Subcutaneous abdominal adipose tissue (tissue), 5 donors: ENCODE data around the gene CDKN2B.

ENCODE experiments used
- H3K27ac ChIP-seq: one replicate; pipeline ENCODE4 v1.7.0; 2013; ENCODE audit warnings: low read depth, mild to moderate bottlenecking, inconsistent platforms, low read length, moderate library complexity
- H3K27me3 ChIP-seq, 5 donors: one replicate each; pipeline ENCODE4 v1.7.0; 2013; ENCODE audit warnings: low read length in 5 of 5, inconsistent platforms in 1 of 5; ENCODE audit not compliant: control insufficient read depth in 5 of 5, insufficient read depth in 4 of 5
- H3K36me3 ChIP-seq, 5 donors: one replicate each; pipeline ENCODE4 v1.7.0; 2013; ENCODE audit warnings: low read length in 5 of 5; ENCODE audit not compliant: control insufficient read depth in 5 of 5, insufficient read depth in 5 of 5
- H3K4me1 ChIP-seq, 5 donors: one replicate each; pipeline ENCODE4 v1.7.0; 2013; ENCODE audit warnings: low read length in 5 of 5, mild to moderate bottlenecking in 3 of 5, moderate library complexity in 1 of 5; ENCODE audit not compliant: control insufficient read depth in 5 of 5, insufficient read depth in 5 of 5
- H3K4me3 ChIP-seq, 5 donors: one replicate each; pipeline ENCODE4 v1.7.0; 2013; ENCODE audit warnings: low read length in 5 of 5, low read depth in 1 of 5
- H3K9ac ChIP-seq, 5 donors: one replicate each; pipeline ENCODE4 v1.7.0; 2013; ENCODE audit warnings: low read length in 5 of 5, mild to moderate bottlenecking in 4 of 5, moderate library complexity in 3 of 5
- H3K9me3 ChIP-seq, 5 donors: one replicate each; pipeline ENCODE4 v1.7.0; 2013; ENCODE audit warnings: low read length in 5 of 5; ENCODE audit not compliant: control insufficient read depth in 5 of 5
- donor health status: healthy.
- donor health status: healthy.
- donor health status: healthy.
- donor health status: healthy.
- donor health status: healthy.

The CDKN2B gene

DNA sequence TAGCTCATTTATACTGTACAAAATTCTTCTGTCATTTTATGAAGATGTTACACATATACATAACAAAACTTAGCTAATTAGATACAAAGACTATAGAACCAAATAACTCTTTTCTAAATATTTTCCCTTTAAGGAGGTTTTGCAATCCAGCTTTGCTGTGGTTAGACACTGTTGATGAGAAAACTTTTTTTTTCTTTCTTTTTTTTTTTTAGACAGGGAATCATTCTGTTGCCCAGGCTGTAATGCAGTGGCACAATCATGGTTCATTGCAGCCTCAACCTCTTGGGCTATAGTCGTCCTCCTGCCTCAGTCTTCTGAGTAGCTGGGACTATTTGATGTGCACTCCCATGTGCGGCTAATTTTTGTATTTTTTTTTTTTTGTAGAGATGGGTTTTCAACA, 38.5 kb upstream of the CDKN2B start:
- no peaks in the 10 kb centered on the region for H3K9me3 ChIP-seq
- H3K27me3 ChIP-seq = no peaks in the 10 kb centered on the region
- peaks cover 3 to 33% (median 13%) of the 10 kb centered on the region in 5 donors for H3K4me1 ChIP-seq
- H3K4me3 ChIP-seq = no peak overlapping the region
- no peaks in the 10 kb centered on the region for H3K36me3 ChIP-seq
- peak overlapping the region; percentile 44 for H3K27ac ChIP-seq
- no peak overlapping the region for H3K9ac ChIP-seq

DNA sequence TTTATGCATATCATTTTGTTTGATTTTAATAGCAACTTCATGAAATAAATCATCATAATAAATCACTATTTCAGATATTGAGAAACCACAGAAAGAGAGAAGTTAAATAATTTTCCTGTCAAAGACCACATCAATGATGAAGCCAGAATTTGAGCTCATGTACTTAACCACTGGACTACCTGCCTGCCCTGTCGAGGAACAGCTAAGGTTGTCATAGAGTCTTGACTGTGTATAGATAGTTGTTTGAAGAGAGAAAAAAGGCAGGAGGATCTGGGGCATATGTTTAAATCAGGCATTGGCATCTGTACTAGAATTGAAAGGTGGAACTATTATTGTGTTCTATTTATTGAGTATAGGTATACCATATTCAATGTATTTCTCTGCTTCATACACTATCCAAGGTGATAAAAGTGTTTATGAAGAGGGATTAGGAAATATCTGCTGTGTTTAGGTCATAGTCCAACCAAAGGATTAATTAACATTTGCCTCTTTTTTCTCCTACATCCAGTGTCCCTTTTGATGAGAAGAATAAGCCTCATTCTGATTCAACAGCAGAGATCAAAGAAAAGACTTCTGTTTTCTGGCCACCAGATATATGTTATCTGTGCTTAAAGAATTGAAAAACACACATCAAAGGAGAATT, 37.3 kb upstream of the CDKN2B start:
- no peaks in the 10 kb centered on the region for H3K36me3 ChIP-seq
- H3K27ac ChIP-seq = peak overlapping the region; percentile 44
- H3K27me3 ChIP-seq = no peaks in the 10 kb centered on the region
- peaks cover 3 to 40% (median 13%) of the 10 kb centered on the region in 5 donors for H3K4me1 ChIP-seq
- no peak overlapping the region for H3K4me3 ChIP-seq
- H3K9me3 ChIP-seq = no peaks in the 10 kb centered on the region
- H3K9ac ChIP-seq = no peak overlapping the region

DNA sequence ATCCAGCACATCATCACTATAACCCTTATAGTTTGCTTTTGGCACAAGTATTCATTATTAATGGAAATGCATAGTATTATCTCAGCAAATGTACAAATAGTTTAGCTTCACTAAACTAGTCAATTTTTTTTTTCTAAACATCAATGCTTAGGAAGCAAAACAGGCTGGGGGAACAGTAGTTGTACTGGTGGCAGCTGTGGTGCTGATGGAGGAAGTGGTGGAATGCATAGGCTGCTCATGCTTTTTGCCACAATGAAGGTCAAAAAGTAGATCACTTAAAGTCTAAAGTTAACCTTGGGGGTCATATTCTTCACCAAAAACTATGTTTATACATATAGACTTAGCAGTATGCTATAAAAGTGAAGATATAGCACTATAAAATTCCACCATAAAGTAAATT, 36.3 kb upstream of the CDKN2B start:
- H3K27ac ChIP-seq = peak overlapping the region; percentile 44
- H3K36me3 ChIP-seq = no peaks in the 10 kb centered on the region
- H3K4me1 ChIP-seq = peaks cover 0 to 48% (median 13%) of the 10 kb centered on the region in 5 donors
- no peaks in the 10 kb centered on the region for H3K27me3 ChIP-seq
- H3K9me3 ChIP-seq = no peaks in the 10 kb centered on the region
- H3K9ac ChIP-seq = peak overlapping the region in 1 of 5 donors; percentile 7
- no peak overlapping the region for H3K4me3 ChIP-seq

GRCh38 chr9:22044583-22044982, 35.5 kb upstream of the CDKN2B start:
- Histone ChIP-seq H3K36me3 (no peaks in the 10 kb centered on the region), H3K9me3 (no peaks in the 10 kb centered on the region), H3K4me1 (peaks cover 0 to 49% (median 14%) of the 10 kb centered on the region in 5 donors), H3K27ac (peak overlapping the region; percentile 44), H3K27me3 (no peaks in the 10 kb centered on the region), H3K4me3 (no peak overlapping the region), H3K9ac (no peak overlapping the region)

DNA sequence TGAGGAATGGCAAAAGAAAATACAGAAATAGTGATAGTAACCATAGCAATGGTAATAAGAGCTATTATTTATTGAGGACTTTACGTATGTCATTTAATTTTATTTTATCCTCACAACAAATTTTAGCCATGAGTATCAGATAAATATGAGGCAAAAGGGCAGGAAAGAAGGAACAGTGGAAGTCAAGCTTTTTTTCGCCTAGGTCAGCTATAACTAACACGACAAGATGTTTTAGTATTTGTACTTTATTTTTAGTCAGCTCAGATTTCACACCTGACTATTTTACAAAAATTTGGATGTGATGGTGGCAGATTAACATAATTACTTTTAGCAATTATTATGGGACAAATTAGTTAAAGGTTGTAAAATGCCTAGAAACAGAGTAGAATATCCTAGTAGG, 34.8 kb upstream of the CDKN2B start:
- no peaks in the 10 kb centered on the region for H3K27me3 ChIP-seq

GRCh38 chr9:22041775-22042174, 32.7 kb upstream of the CDKN2B start:
- H3K4me3 ChIP-seq = no peak overlapping the region
- H3K9me3 ChIP-seq = no peaks in the 10 kb centered on the region
- H3K27ac ChIP-seq = peak overlapping the region; percentile 87
- no peak overlapping the region for H3K9ac ChIP-seq
- peaks cover 0 to 58% (median 26%) of the 10 kb centered on the region in 5 donors for H3K4me1 ChIP-seq
- no peaks in the 10 kb centered on the region for H3K36me3 ChIP-seq
- H3K27me3 ChIP-seq = no peaks in the 10 kb centered on the region

More for the DNA sequence above, 34.8 kb upstream of the CDKN2B start:
- H3K4me1 ChIP-seq = peaks cover 0 to 48% (median 16%) of the 10 kb centered on the region in 5 donors
- no peak overlapping the region for H3K4me3 ChIP-seq
- no peaks in the 10 kb centered on the region for H3K36me3 ChIP-seq
- no peaks in the 10 kb centered on the region for H3K9me3 ChIP-seq
- H3K27ac ChIP-seq = no peak overlapping the region
- H3K9ac ChIP-seq = no peak overlapping the region

DNA sequence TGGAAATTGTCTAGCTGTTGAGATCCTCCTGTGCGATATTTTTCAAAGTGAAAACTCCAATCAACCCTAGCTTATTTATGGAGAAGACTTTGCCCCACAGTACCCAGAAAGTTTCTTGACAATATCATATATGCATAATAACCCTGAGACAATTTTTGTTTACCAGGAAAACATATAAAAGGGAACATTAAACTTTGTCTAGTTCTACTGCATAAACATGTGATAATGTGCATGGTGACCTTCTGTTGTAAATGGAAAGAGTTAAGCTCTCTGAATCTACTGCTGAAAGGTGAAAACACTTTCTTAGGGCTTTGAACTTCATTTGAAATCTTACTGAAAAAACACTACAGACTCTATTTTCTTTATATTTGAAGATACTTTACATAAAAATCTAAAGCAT, 32.2 kb upstream of the CDKN2B start:
- H3K27ac ChIP-seq = peak overlapping the region; percentile 87

DNA sequence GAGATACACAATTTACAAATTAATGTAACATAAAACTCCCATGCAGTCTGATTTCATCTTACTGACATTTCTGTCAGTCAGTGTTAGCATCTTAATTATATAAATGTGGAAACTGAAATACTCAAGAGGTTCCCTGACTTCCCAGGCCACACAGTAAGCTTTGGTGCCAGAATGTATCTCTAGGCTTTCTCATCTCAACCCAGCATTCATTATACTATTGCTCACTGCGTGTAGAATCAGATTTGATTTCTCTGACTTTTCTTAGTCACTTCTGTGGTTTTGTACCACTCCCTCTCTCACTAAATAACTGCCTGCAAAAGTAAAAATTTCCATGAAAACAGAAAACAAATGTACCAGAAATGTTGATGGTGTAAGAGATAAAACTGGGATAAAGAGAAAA, 31.7 kb upstream of the CDKN2B start:
- Histone ChIP-seq H3K4me3 (no peak overlapping the region), H3K27me3 (no peaks in the 10 kb centered on the region), H3K9ac (no peak overlapping the region), H3K9me3 (no peaks in the 10 kb centered on the region), H3K4me1 (peaks cover 0 to 60% (median 26%) of the 10 kb centered on the region in 5 donors), H3K36me3 (no peaks in the 10 kb centered on the region), H3K27ac (peak overlapping the region; percentile 87)

More for the DNA sequence above, 32.2 kb upstream of the CDKN2B start:
- Histone ChIP-seq H3K9ac (no peak overlapping the region), H3K36me3 (no peaks in the 10 kb centered on the region), H3K27me3 (no peaks in the 10 kb centered on the region), H3K4me3 (no peak overlapping the region), H3K4me1 (peaks cover 0 to 60% (median 26%) of the 10 kb centered on the region in 5 donors), H3K9me3 (no peaks in the 10 kb centered on the region)

DNA sequence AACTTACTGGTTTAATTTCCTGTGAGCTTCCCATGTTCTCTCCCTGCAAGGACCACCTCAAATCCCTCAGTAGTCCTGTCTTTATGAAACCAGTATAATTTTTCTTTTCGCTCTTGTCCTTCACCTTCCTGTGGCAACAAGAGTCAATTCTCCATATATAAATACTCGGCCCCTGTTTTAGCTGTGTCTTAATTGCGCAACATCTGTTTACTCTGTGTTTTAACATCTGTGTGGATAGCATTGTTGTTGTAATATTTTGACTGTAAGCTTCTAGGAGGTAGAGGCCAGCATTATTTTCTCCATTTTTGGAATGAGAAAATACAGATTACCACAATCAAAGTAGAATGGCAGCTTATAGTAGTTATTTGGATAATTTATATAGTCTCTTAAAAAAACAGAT, 30.2 kb upstream of the CDKN2B start:
- Histone ChIP-seq H3K36me3 (no peaks in the 10 kb centered on the region), H3K4me1 (peaks cover 0 to 64% (median 32%) of the 10 kb centered on the region in 5 donors), H3K9ac (no peak overlapping the region), H3K4me3 (no peak overlapping the region), H3K27ac (peak overlapping the region; percentile 87), H3K27me3 (no peaks in the 10 kb centered on the region), H3K9me3 (no peaks in the 10 kb centered on the region)

DNA sequence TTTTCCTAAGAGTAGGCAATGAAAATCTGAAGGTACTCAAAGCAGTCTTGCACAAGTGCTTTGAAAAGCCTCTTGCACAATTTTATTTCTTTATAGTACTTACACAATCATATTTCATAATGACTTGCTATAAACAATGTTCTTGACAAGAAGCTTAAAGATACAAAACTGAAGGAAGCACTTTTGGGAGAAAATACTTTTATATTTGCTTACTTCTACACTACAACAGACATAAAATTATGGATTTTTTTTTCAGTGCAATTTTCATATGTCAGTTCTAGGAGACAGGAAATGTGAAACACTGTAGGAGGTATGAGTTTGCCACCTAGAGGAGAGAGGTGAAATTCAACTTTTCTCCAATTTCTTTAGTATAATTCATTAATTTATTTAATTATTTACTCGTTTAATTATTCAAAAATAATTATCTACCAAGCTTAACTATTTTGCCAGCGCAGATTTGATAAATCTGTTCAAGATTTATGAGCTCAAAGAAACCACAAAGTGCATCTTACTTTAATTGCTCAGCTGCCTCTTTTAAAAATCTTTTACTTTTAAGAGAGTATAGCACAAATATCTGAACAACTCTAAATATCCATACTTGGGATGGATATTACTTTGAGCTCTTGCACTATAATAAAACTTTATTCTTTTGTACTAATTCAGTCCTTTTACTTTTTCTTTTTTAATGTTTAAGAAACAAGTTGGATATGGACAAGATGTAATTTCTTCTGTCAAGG, 29.0 kb upstream of the CDKN2B start:
- peaks cover 0 to 64% (median 32%) of the 10 kb centered on the region in 5 donors for H3K4me1 ChIP-seq
- no peaks in the 10 kb centered on the region for H3K36me3 ChIP-seq
- H3K4me3 ChIP-seq = no peak overlapping the region
- no peaks in the 10 kb centered on the region for H3K27me3 ChIP-seq
- H3K9me3 ChIP-seq = no peaks in the 10 kb centered on the region
- H3K27ac ChIP-seq = peak overlapping the region; percentile 87
- H3K9ac ChIP-seq = no peak overlapping the region
